B cell (primary cell): ENCODE results near the gene EIF3I.

ENCODE experiments used
- CTCF ChIP-seq: fragments of 200-600 bp; IDR thresholded peaks from one replicate; pipeline ENCODE4 v1.8.0; 2022; ENCODE audit warnings: antibody characterized with exemption, mild to moderate bottlenecking
- EZH2 ChIP-seq: IDR thresholded peaks from 2 replicates; pipeline ENCODE4 v1.6.1; 2012; ENCODE audit warnings: borderline replicate concordance, low read depth, mild to moderate bottlenecking, moderate library complexity, low read length; ENCODE audit not compliant: insufficient read depth, poor library complexity, severe bottlenecking

GRCh38 chr1:32241001-32241763, 19.0 kb downstream of the EIF3I start:
- TF ChIP-seq CTCF (no peak), EZH2 (no peak)
